Measurements from ENCODE around the gene SLC12A3.

The SLC12A3 gene

DNA sequence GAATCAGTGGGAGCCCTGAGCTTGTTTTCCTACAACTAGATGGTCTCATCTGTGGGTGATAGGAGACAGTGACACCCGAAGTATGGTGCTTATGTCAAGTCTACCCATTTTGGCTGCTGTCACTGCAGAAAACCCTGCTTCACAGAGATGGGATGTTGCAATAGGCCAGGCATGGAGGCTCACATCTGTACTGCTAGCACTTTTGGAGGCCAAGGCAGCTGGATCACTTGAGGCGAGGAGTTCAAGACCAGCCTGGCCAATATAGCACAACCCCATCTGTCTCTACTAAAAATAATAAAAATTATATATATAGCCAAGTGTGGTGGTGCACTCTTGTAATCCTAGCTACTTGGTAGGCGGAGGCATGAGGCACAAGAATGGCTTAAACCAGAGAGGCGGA, 64.6 kb downstream of the SLC12A3 start:
- peak overlapping the region; percentile 97 for H3K4me2 ChIP-seq (ENCODE audit: low read length)
- peak overlapping the region; percentile 92; the same call in 1 of the 2 replicates for H3K27ac ChIP-seq (ENCODE audit: low read length)
- no peaks in the 10 kb centered on the region for H3K9me3 ChIP-seq (ENCODE audit: insufficient read depth, low read length)
- H3K4me3 ChIP-seq (ENCODE audit: low read length): no peak overlapping the region
- H3K79me2 ChIP-seq (ENCODE audit: low read length): peaks cover 27% of the 10 kb centered on the region
- peaks cover 22% of the 10 kb centered on the region for H4K20me1 ChIP-seq (ENCODE audit: insufficient read depth, low read length)
- H3K9ac ChIP-seq (ENCODE audit: low read length): peak overlapping the region; percentile 76; the same call in 1 of the 2 replicates
- H3K27me3 ChIP-seq (ENCODE audit: low read depth, low read length): no peaks in the 10 kb centered on the region
- H3K4me1 ChIP-seq (ENCODE audit: low read length): peaks cover 32% of the 10 kb centered on the region
- H3K36me3 ChIP-seq (replicated peaks; ENCODE audit: low read depth, low read length): peaks cover 21% of the 10 kb centered on the region
- H2AFZ ChIP-seq (ENCODE audit: low read depth, low read length): no peak overlapping the region
- TF ChIP-seq EZH2phosphoT487 (IDR thresholded peaks at IDR 0.05; ENCODE audit: low read depth): no peak
- TF ChIP-seq, protein P1, sequence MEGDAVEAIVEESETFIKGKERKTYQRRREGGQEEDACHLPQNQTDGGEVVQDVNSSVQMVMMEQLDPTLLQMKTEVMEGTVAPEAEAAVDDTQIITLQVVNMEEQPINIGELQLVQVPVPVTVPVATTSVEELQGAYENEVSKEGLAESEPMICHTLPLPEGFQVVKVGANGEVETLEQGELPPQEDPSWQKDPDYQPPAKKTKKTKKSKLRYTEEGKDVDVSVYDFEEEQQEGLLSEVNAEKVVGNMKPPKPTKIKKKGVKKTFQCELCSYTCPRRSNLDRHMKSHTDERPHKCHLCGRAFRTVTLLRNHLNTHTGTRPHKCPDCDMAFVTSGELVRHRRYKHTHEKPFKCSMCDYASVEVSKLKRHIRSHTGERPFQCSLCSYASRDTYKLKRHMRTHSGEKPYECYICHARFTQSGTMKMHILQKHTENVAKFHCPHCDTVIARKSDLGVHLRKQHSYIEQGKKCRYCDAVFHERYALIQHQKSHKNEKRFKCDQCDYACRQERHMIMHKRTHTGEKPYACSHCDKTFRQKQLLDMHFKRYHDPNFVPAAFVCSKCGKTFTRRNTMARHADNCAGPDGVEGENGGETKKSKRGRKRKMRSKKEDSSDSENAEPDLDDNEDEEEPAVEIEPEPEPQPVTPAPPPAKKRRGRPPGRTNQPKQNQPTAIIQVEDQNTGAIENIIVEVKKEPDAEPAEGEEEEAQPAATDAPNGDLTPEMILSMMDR (IDR thresholded peaks at IDR 0.05; ENCODE audit: low read depth, low read length): no peak

DNA sequence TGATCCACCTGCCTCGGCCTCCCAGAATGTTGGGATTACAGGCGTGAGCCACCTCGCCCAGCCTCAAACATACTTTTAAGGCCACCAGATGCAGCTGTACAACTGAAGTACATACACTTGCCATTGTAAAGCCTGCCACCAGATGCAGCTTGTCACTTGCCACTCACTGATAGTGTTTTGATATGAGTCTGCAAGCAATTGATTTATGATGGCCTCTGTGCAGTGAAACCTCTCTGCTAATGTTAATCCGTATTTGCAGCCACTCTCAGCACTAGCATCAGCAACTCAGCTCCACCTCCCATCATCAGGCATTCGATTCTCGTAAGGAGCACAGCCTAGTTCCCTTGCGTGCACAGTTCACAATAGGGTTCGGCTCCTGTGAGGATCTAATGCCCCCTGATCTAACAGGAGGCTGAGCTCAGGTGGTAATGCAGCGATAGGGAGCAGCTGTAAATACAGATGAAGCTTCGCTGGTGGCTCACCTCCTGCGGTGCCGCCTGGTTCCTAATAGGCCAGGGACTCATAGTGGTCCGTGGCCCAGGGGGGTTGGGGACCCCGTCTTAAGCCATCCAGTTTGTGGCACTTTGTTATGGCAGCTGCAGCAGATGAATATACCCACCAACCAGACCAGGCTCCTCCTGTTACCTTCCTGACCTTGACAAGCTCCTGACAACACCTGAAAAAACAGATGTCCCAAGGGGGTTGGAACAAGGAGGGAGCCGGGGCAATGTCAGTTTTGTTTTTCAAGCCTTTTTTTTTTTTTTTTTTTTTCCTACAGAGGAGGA, 65.7 kb downstream of the SLC12A3 start:
- peak overlapping the region; percentile 94 for H3K4me3 ChIP-seq (ENCODE audit: low read length)
- H3K4me2 ChIP-seq (ENCODE audit: low read length): peak overlapping the region; percentile 97
- no peaks in the 10 kb centered on the region for H3K9me3 ChIP-seq (ENCODE audit: insufficient read depth, low read length)
- no peak for TF ChIP-seq EZH2phosphoT487 (IDR thresholded peaks at IDR 0.05; ENCODE audit: low read depth)
- TF ChIP-seq, protein P1 (IDR thresholded peaks at IDR 0.05; ENCODE audit: low read depth, low read length): no peak
- H3K79me2 ChIP-seq (ENCODE audit: low read length): peaks cover 37% of the 10 kb centered on the region
- H3K27me3 ChIP-seq (ENCODE audit: low read depth, low read length): no peaks in the 10 kb centered on the region
- H3K27ac ChIP-seq (ENCODE audit: low read length): peak overlapping the region; percentile 92
- peak overlapping the region; percentile 76 for H3K9ac ChIP-seq (ENCODE audit: low read length)
- H3K36me3 ChIP-seq (replicated peaks; ENCODE audit: low read depth, low read length): peaks cover 31% of the 10 kb centered on the region
- peaks cover 33% of the 10 kb centered on the region for H4K20me1 ChIP-seq (ENCODE audit: insufficient read depth, low read length)
- H2AFZ ChIP-seq (ENCODE audit: low read depth, low read length): peak overlapping the region; percentile 19; the same call in 1 of the 2 replicates
- peaks cover 42% of the 10 kb centered on the region for H3K4me1 ChIP-seq (ENCODE audit: low read length)

DNA sequence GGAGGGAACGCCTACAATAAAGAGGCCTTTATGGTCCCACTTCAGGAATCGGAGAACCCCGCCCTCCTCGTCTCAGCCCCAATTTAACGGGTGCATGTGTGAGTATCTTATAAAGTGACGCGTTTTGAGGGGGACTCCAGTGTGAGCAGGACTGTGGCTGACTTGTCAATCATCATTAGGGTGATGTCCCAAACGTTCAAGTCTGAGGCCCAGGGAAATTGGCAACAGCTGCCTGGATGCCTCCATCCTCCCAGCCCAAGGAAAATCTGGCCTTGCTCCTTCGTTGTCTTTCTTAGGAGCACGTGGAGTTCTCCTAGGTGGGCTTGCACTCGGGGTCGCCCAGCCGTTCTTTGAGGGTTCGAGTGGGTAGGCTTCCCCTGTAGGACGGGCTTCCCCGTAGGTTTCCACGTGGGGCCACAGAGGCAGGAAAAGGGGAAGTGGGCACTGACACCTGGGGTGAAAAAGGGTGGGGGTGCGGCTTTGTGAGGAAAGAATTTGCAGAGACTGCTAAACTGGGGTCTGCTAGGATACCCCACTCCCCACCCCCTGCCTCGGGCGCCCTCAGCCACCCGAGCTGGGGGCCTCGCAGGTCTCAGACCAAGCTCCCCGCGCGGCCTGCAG, 66.4 kb downstream of the SLC12A3 start:
- Histone ChIP-seq H3K9ac (ENCODE audit: low read length) (peak overlapping the region; percentile 76), H3K36me3 (replicated peaks; ENCODE audit: low read depth, low read length) (peaks cover 38% of the 10 kb centered on the region), H3K4me2 (ENCODE audit: low read length) (peak overlapping the region; percentile 97), H2AFZ (ENCODE audit: low read depth, low read length) (0 out of 2 replicates have a peak overlapping the region, but pooled peaks have one; percentile 26), H3K27ac (ENCODE audit: low read length) (peak overlapping the region; percentile 92), H3K9me3 (ENCODE audit: insufficient read depth, low read length) (no peaks in the 10 kb centered on the region), H3K4me3 (ENCODE audit: low read length) (peak overlapping the region; percentile 94), H3K27me3 (ENCODE audit: low read depth, low read length) (no peaks in the 10 kb centered on the region), H3K79me2 (ENCODE audit: low read length) (peaks cover 44% of the 10 kb centered on the region), H3K4me1 (ENCODE audit: low read length) (peaks cover 49% of the 10 kb centered on the region), H4K20me1 (ENCODE audit: insufficient read depth, low read length) (peaks cover 40% of the 10 kb centered on the region)
- TF ChIP-seq, protein P1 (IDR thresholded peaks at IDR 0.05; ENCODE audit: low read depth, low read length): no peak
- TF ChIP-seq EZH2phosphoT487 (IDR thresholded peaks at IDR 0.05; ENCODE audit: low read depth): no peak
